GM12891 (cell line): Measurements from ENCODE around the gene ATF3.

ENCODE experiments used
- DNase-seq: peaks from one replicate; pipeline ENCODE4 v3.0.0; 2011; ENCODE audit warnings: low spot score; ENCODE audit not compliant: insufficient read length
- FAIRE-seq: peaks from 2 replicates; lab custom pipeline; 2011; peaks lifted over from hg19 to GRCh38; lab: Jason Lieb, UNC
- PAX5 ChIP-seq: IDR thresholded peaks from 2 replicates; pipeline ENCODE4 v1.6.1; 2011; ENCODE audit warnings: low read length, moderate library complexity, mild to moderate bottlenecking; ENCODE audit not compliant: insufficient read depth, severe bottlenecking
- POLR2A ChIP-seq: IDR thresholded peaks from 2 replicates; pipeline ENCODE4 v1.6.1; 2011; ENCODE audit warnings: low read depth, low read length, control low read depth
- POLR2AphosphoS5 ChIP-seq: IDR thresholded peaks from 2 replicates; pipeline ENCODE4 v1.6.1; 2011; ENCODE audit warnings: low read depth, low read length, control low read depth
- POU2F2 ChIP-seq: IDR thresholded peaks from 2 replicates; pipeline ENCODE4 v1.6.1; 2011; ENCODE audit warnings: low read depth, mild to moderate bottlenecking, control low read depth, low read length, moderate library complexity
- SPI1 ChIP-seq: IDR thresholded peaks from 2 replicates; pipeline ENCODE4 v1.6.1; 2011; ENCODE audit warnings: low read depth, low read length, control low read depth
- TAF1 ChIP-seq: IDR thresholded peaks from 2 replicates; pipeline ENCODE4 v1.6.1; 2011; ENCODE audit warnings: low read depth, low read length, control low read depth

Gene ATF3

GRCh38 chr1:212641956-212642355, 33.4 kb downstream of the ATF3 start:
- TF ChIP-seq POU2F2 = no peak
- TF ChIP-seq POLR2A = no peak
- no peak for TF ChIP-seq POLR2AphosphoS5
- no peak for TF ChIP-seq SPI1
- no peak for TF ChIP-seq TAF1
- no peak for TF ChIP-seq PAX5
- DNase-seq = no peak
- FAIRE-seq = no peak

DNA sequence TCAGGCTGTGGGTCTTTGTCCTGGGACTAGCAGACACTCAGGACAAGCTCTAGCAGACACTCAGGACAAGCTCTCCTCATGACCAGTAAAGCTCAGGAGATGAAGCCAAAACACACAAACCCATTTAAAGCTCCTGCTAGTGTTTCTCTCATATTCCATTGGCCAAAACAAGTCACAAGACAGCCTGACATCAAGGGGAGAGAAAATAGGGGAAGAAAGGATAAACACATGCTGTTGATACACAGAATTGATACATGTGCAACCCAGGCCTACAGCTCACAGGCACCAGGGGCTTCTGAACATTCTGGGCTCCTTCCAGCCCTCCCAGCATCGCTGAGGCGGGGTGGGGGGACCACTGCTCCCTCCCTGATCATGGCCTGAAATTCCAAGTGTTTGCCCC, 35.3 kb downstream of the ATF3 start:
- DNase-seq (no peak), FAIRE-seq (no peak)
- TF ChIP-seq POU2F2 = no peak
- TF ChIP-seq PAX5 = no peak
- no peak for TF ChIP-seq POLR2AphosphoS5

DNA sequence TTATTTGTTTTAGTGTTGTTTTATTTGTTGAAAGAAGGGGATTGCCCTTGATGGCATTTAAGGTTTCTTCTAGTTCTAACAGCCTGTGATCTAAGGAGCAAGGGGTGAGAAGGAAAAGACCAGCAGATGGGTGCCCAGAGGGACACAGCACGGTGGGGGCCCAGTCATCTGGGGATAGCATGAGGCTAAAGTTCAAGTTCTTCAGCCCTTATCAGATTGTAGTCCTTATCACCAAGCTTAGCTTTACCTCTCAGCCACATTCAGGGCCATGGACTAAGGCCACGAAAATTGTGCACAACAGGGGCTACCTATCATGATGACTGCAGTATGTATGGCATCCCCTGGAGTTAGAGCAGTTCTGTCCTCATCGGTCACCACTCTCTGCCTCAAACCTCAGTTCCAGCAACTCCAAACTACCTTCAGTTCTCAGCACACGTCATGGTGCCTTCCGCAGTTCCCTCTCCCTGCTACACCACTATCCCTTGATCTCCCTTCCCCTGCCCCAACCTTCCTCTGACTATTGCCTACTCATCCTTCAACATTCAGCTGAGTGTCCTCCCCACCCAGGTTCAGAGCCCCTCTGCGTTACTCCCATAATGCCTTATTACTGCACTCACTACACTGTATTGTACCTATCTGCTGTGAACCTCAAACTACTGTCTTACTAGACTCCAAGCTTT, 36.4 kb downstream of the ATF3 start:
- no peak for FAIRE-seq
- no peak for DNase-seq
- TF ChIP-seq POLR2AphosphoS5 = no peak
- TF ChIP-seq PAX5 = no peak
- TF ChIP-seq TAF1 = no peak
- TF ChIP-seq SPI1 = no peak
- no peak for TF ChIP-seq POU2F2
- no peak for TF ChIP-seq POLR2A

DNA sequence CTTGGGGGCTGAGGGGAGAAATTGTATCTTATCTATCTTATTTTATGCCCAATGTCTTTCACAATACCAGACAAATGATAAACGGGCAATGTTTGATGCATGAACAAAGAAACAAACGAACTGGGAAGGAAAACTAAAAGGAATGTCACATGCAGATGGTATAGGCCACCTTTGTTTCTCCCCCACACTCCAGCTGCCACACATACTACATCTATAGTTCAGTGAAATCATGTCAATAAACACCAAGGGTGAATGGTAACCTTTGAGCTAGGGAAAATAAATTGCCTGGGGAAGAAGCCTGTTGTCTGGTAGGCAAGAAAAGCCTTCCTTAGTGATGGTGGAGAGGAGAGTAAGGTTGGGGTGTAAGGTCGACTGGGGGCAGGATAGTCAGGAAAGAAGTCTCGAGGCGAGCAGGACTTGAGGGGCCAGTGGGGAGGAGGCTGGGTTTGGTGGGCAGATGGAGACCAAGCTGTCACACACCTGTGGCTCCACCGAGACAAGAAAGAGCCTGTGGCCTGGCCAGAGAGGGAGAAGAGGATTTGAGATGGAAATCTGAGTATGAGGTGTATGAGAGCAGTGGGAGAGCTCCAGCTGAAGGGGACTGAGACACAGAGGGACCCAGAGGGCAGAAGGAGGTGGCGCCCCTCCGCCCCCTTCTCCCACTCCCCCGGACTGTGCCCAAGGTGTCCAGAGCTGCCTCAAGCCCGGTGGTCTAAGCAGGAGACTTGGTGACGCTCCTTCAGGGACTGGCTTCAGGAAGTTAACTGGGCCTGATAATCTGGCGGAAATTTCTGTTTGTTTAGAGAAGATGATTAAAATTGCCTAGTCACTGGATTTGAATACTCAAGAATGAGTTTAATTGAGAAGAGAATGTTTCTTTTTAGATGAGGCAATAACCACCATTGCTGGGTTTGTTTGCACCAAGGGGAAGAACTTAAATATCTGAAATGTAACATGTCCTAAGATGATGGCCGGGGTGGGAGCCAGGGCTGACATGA, 37.3 kb downstream of the ATF3 start:
- no peak for DNase-seq
- TF ChIP-seq SPI1 = no peak
- FAIRE-seq = no peak

GRCh38 chr1:212646588-212646987, 38.0 kb downstream of the ATF3 start:
- TF ChIP-seq POLR2A (no peak), PAX5 (no peak), POU2F2 (no peak), SPI1 (no peak), POLR2AphosphoS5 (no peak), TAF1 (no peak)
- DNase-seq = no peak
- no peak for FAIRE-seq

DNA sequence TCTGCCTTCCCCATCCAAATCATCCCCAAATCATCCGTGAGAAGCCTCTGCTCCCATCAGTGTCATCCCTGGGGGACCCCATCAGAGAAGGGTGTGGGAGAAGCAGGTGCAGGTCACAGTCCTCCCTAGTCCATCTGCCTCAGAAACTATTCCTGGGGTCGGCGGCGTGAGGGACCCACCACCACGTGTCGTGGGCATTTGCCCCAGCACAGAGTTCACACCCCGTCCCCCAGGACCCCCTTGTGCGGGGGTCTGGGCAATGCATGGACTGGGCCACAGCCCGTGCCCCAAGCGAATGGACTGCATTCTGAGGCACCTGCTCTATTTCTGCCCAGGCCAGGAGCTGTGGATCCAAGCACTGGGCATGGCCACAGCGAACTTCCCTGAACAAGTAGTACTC, 38.4 kb downstream of the ATF3 start:
- DNase-seq (no peak), FAIRE-seq (no peak)
- TF ChIP-seq POLR2AphosphoS5 (no peak), POLR2A (no peak), SPI1 (no peak), PAX5 (no peak), TAF1 (no peak), POU2F2 (no peak)

- no peak for DNase-seq
- TF ChIP-seq POLR2A = no peak
- TF ChIP-seq TAF1 = no peak
- TF ChIP-seq PAX5 = no peak
- no peak for FAIRE-seq
Observed at GRCh38 chr1:212648431-212648830, 39.9 kb downstream of the ATF3 start.

GRCh38 chr1:212649020-212649419, 40.5 kb downstream of the ATF3 start:
- TF ChIP-seq TAF1 (no peak), POLR2AphosphoS5 (no peak), POU2F2 (no peak), POLR2A (no peak), PAX5 (no peak), SPI1 (no peak)
- no peak for DNase-seq
- no peak for FAIRE-seq

DNA sequence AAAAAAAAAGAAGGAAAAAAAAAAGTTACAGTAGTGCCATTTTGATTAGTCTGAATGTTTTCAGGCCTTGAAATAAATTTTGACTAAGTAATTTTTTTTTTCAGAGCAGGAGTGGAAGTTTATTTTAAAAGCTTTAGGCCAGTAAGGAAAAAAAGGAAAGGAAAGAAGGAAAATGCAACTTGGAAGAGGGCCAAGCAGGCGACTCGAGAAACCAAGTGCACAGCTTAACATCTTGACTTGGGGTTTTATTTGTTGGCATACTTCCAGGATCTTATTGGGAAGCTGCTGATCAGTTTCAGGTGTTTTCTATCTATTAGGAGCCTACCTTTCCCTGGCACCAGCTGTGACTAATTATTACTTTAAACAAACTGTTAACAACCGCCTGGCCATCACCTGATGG, 41.7 kb downstream of the ATF3 start:
- no peak for DNase-seq
- no peak for FAIRE-seq
- no peak for TF ChIP-seq POLR2AphosphoS5
- no peak for TF ChIP-seq POU2F2
- no peak for TF ChIP-seq TAF1
- no peak for TF ChIP-seq POLR2A
- TF ChIP-seq SPI1 = no peak
- TF ChIP-seq PAX5 = no peak

DNA sequence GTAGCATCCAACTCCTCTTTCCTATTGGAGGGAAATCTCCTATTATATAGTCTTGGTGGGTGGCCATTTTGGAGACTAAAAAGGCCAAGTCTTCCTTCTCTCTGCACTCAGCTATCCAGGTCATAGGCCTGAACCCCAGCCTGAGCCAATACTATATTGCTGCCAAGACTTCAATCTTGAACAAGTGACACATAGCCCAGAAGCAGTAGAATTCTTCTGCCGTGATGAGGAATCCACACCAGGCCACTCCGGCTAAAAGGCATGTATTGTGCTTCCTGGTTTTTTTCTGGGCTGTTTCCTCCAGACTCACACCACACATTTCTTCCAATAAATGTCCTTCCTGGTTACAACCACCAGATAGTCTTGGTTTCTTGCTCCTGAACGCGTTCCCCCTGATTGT, 43.0 kb downstream of the ATF3 start:
- no peak for DNase-seq
- TF ChIP-seq POLR2AphosphoS5 = no peak
- no peak for TF ChIP-seq PAX5
- no peak for TF ChIP-seq SPI1
- no peak for TF ChIP-seq TAF1
- TF ChIP-seq POU2F2 = no peak
- no peak for TF ChIP-seq POLR2A
- no peak for FAIRE-seq
